Dendritic cell treated with granulocyte-macrophage colony-stimulating factor and Interleukin-4, amounts not matched to agents 40 ng/mL and 50 ng/mL, for 4 days (primary cell): Measurements from ENCODE around the gene ABLIM1.

Experiments used
- H3K27ac Mint-ChIP-seq: one replicate; pipeline ENCODE4 v1.8.0; 2022; ENCODE audit warnings: mild to moderate bottlenecking, mixed read lengths
- H3K27me3 Mint-ChIP-seq: one replicate; pipeline ENCODE4 v1.8.0; 2022; ENCODE audit warnings: mild to moderate bottlenecking, mixed read lengths
- H3K36me3 Mint-ChIP-seq: one replicate; pipeline ENCODE4 v1.8.0; 2022; ENCODE audit warnings: low read depth, mixed read lengths
- H3K4me1 Mint-ChIP-seq: one replicate; pipeline ENCODE4 v1.8.0; 2022; ENCODE audit warnings: low read depth, mixed read lengths
- H3K4me3 Mint-ChIP-seq: one replicate; pipeline ENCODE4 v1.8.0; 2022; ENCODE audit warnings: mild to moderate bottlenecking, moderate library complexity, mixed read lengths
- H3K9me3 Mint-ChIP-seq: one replicate; pipeline ENCODE4 v1.8.0; 2022; ENCODE audit warnings: mixed read lengths
- intact Hi-C: fragments of 100-400 bp; cut with micrococcal nuclease; formaldehyde crosslinking; loops from one replicate; pipeline ENCODE4 v1.15.0; 2022

The ABLIM1 gene

DNA sequence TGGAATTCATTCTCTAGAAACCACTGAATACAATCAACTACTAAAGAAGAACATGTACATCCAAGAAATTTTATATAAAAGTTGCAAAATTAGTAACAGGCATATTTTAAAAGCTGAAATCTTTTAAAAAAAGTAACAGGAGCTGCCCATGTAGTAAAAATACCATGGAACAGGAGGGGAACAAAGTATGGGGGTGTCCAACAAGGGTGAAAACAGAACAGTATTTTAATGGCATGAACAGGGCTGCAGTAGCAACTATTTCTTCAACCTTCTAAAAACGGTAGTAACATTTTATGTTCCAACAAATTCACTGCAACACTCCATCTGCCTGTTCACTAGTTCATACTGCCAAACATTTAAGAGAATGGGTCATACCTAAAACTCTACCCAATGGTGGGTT, 77.0 kb downstream of the ABLIM1 start:
- Mint-ChIP-seq H3K36me3 (no peaks in the 10 kb centered on the region), H3K9me3 (no peaks in the 10 kb centered on the region), H3K4me1 (no peaks in the 10 kb centered on the region), H3K27ac (no peak overlapping the region), H3K27me3 (no peaks in the 10 kb centered on the region), H3K4me3 (no peak overlapping the region)
- intact Hi-C loops = no loop called here

DNA sequence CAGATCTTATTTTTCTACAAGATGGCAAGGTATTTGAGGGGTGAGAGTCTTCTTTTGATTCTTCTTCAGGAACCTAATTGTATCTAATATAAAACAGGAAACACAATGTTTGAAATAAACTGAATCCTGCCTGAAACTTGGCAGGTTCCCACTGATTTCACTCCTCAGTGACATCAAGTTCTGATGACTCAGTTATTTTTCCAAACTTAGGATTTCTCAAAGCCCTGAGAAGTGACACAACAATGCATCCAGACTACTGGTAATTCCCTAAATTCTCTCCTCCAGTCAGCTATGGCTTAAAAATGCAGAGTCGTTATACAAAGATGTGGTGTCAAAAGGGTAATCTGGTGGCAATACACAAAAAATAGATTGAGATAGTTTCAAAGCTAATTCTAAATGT, 80.9 kb downstream of the ABLIM1 start:
- intact Hi-C loops = no loop called here
- Mint-ChIP-seq H3K27me3 (no peaks in the 10 kb centered on the region), H3K36me3 (no peaks in the 10 kb centered on the region), H3K27ac (no peak overlapping the region), H3K4me3 (no peak overlapping the region), H3K4me1 (no peaks in the 10 kb centered on the region), H3K9me3 (no peaks in the 10 kb centered on the region)

DNA sequence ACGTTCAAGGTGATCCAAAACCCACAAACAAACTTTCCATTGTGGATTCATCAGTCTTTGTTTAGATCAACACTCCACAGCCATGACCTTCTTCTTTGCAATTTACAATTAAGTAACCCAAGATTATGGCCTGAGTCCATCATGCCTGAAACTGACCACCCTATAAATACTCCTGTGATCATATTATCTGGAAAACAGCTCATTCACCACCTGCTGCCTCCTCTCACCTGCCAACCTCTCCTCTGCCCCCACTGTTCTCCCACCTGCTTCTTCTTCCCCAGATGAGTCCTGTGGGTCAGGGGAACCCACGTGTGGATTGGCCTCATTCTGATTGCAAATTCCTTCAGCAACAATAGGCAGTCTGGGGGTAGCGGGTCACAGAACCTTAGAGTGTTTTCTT, 81.4 kb downstream of the ABLIM1 start:
- Mint-ChIP-seq H3K9me3 (no peaks in the 10 kb centered on the region), H3K4me3 (no peak overlapping the region), H3K27ac (no peak overlapping the region), H3K4me1 (no peaks in the 10 kb centered on the region), H3K36me3 (no peaks in the 10 kb centered on the region), H3K27me3 (no peaks in the 10 kb centered on the region)
- intact Hi-C loops = no loop called here

DNA sequence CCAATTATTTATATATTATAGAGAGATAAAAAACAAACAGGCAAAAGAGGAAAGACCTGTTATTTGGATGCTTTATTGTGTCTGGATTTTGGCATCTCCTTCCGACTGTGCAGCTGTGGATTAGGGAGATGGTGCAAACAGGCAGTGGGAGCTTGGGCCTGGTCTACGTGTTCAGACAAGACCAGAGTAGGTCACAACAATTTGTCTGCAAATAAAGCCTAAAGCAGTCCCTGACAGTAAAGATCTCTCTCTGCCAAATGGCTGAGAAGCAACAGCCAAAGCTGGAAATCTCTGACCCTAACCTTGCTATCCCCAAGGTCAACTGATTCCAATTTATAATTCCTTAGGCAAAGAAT, 82.0 kb downstream of the ABLIM1 start:
- Mint-ChIP-seq H3K36me3 (no peaks in the 10 kb centered on the region), H3K9me3 (no peaks in the 10 kb centered on the region), H3K27ac (no peak overlapping the region), H3K4me1 (no peaks in the 10 kb centered on the region), H3K4me3 (no peak overlapping the region), H3K27me3 (no peaks in the 10 kb centered on the region)
- intact Hi-C loops = no loop called here

GRCh38 chr10:114575417-114576131, 82.5 kb downstream of the ABLIM1 start:
- no peaks in the 10 kb centered on the region for H3K9me3 Mint-ChIP-seq
- H3K4me3 Mint-ChIP-seq = no peak overlapping the region
- H3K27ac Mint-ChIP-seq = no peak overlapping the region
- intact Hi-C loops = no loop called here
- no peaks in the 10 kb centered on the region for H3K27me3 Mint-ChIP-seq
- no peaks in the 10 kb centered on the region for H3K4me1 Mint-ChIP-seq
- no peaks in the 10 kb centered on the region for H3K36me3 Mint-ChIP-seq

DNA sequence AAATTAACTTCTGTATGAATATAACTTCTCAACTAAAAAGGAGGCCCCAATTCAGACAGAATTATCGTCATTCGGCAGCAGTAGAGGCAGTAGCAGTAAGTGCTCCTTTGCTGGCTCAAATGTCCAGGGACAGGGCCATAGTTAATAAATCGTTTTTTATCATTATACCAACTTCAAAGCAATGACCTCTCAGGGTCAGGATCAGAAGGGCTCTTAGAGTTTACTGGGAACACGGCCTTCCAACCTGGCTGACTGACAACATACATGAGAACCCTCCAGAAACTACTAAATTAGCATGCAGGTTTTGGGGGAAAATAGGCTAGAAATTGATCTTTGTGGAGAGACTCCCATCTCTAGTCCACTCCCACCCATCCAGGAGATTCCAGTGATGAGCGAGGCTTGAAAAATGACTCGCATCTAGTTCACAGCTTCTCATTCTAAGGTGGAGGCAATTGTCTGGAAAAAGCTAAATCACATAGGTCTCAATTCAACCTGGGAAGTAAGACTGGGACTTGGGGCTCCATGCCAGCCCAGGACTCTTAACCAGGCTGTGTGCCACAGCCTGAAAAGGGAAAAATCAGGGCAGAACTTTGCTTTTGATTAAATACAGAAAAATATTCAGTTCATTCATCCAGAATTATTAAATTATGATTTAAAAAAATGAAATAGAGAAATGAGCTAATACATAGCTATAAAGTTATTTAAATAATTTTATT, 84.6 kb downstream of the ABLIM1 start:
- Mint-ChIP-seq H3K27me3 (no peaks in the 10 kb centered on the region), H3K36me3 (no peaks in the 10 kb centered on the region), H3K9me3 (no peaks in the 10 kb centered on the region), H3K27ac (no peak overlapping the region), H3K4me3 (no peak overlapping the region), H3K4me1 (no peaks in the 10 kb centered on the region)
- intact Hi-C loops = no loop called here

DNA sequence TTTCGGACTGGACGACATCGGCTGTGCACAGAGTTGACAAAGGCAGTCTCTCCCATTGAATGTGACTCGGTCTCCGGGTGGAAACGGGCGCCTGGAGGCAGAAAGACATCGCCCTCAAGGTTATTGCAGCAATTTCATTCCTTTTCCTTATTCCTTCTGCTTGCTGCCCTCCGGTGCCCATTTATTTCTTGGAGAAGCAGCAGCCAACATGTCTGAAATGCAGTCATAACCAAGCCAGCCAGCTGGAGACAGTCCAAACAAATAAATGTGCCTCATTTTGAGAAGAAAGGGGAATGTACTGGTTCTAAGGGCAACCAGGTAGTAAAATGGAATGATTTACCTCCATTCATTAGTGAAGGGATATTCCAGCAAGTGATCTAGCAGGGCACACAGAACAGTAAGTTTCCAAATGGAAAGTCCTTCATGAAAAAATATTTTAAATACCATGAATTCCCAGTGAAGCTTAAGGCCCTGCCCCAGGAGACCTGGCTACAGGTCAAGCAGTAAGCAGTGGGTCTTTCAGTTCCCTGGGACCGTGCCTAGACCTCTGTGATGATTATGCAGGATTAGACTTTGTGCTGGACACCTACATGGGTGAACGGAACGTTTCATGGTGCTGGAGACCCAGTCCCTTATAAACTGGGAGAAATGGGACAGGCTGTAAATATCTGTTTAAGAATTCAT, 86.6 kb downstream of the ABLIM1 start:
- no peaks in the 10 kb centered on the region for H3K36me3 Mint-ChIP-seq
- H3K4me3 Mint-ChIP-seq = no peak overlapping the region
- H3K4me1 Mint-ChIP-seq = no peaks in the 10 kb centered on the region
- no peaks in the 10 kb centered on the region for H3K27me3 Mint-ChIP-seq
- H3K27ac Mint-ChIP-seq = no peak overlapping the region
- H3K9me3 Mint-ChIP-seq = no peaks in the 10 kb centered on the region
- intact Hi-C loops = no loop called here

- Mint-ChIP-seq H3K27me3 (no peaks in the 10 kb centered on the region), H3K4me1 (no peaks in the 10 kb centered on the region), H3K4me3 (no peak overlapping the region), H3K9me3 (no peaks in the 10 kb centered on the region), H3K36me3 (no peaks in the 10 kb centered on the region), H3K27ac (no peak overlapping the region)
- intact Hi-C loops = no loop called here
Observed at GRCh38 chr10:114566064-114566463, 92.0 kb downstream of the ABLIM1 start.

GRCh38 chr10:114565066-114565465, 93.0 kb downstream of the ABLIM1 start:
- H3K4me3 Mint-ChIP-seq = no peak overlapping the region
- H3K4me1 Mint-ChIP-seq = no peaks in the 10 kb centered on the region
- no peaks in the 10 kb centered on the region for H3K27me3 Mint-ChIP-seq
- H3K36me3 Mint-ChIP-seq = no peaks in the 10 kb centered on the region
- intact Hi-C loops = no loop called here
- H3K27ac Mint-ChIP-seq = no peak overlapping the region
- no peaks in the 10 kb centered on the region for H3K9me3 Mint-ChIP-seq

- intact Hi-C loops = no loop called here
- no peak overlapping the region for H3K27ac Mint-ChIP-seq
- H3K4me3 Mint-ChIP-seq = no peak overlapping the region
Observed at GRCh38 chr10:114561008-114561523, 97.0 kb downstream of the ABLIM1 start.

GRCh38 chr10:114560144-114560543, 97.9 kb downstream of the ABLIM1 start:
- Mint-ChIP-seq H3K36me3 (no peaks in the 10 kb centered on the region), H3K27me3 (no peaks in the 10 kb centered on the region)
- intact Hi-C loops = no loop called here

More at GRCh38 chr10:114561008-114561523, 97.0 kb downstream of the ABLIM1 start:
- Mint-ChIP-seq H3K27me3 (no peaks in the 10 kb centered on the region), H3K36me3 (no peaks in the 10 kb centered on the region), H3K9me3 (peaks cover 9% of the 10 kb centered on the region), H3K4me1 (no peaks in the 10 kb centered on the region)

DNA sequence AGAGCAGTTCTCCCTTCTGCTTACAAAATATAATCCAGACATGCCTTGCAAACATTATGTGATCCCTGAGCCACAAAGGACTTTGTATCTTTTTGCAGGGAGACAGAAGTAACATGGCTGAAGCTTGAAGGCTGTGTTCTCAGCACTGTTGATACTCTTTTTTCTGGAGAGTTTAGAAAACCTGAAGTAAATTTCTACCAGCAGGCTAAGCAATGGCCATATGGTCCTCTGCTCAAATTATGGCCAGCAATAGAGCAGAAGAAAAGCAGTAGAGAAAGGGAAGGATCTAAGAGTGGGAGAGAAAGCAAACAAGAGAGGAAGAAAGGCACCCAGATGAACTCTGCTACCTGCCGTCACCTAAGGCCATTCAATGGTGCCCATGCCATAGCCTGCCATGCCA, 98.4 kb downstream of the ABLIM1 start:
- H3K27ac Mint-ChIP-seq = no peak overlapping the region
- H3K4me1 Mint-ChIP-seq = no peaks in the 10 kb centered on the region
- no peaks in the 10 kb centered on the region for H3K27me3 Mint-ChIP-seq
- H3K9me3 Mint-ChIP-seq = peaks cover 9% of the 10 kb centered on the region
- intact Hi-C loops = no loop called here
- no peaks in the 10 kb centered on the region for H3K36me3 Mint-ChIP-seq
- H3K4me3 Mint-ChIP-seq = no peak overlapping the region

More at GRCh38 chr10:114560144-114560543, 97.9 kb downstream of the ABLIM1 start:
- Mint-ChIP-seq H3K4me1 (no peaks in the 10 kb centered on the region), H3K27ac (no peak overlapping the region), H3K9me3 (peaks cover 9% of the 10 kb centered on the region), H3K4me3 (no peak overlapping the region)

DNA sequence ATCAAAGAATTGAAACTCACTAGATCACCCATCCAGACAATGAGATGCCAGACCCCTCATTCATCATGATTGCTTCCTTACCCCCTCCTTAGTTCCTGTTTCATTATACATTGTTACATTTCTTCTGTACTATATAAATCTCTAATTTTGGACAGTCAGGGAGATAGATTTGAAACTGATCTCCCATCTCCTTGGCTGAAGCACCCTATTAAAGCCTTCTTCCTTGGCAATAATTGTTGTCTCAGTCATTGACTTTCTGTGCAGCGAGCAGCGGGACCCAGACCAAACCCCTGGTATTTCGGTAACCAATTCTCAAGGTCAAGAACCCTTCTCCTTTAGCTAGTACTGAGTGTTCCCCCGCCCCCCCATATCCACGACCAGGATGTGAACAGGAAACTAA, 100.2 kb downstream of the ABLIM1 start:
- Mint-ChIP-seq H3K4me3 (no peak overlapping the region), H3K27ac (no peak overlapping the region), H3K36me3 (no peaks in the 10 kb centered on the region), H3K4me1 (no peaks in the 10 kb centered on the region), H3K27me3 (no peaks in the 10 kb centered on the region), H3K9me3 (peaks cover 9% of the 10 kb centered on the region)
- intact Hi-C loops = no loop called here
